K562 treated with DMSO at 1 percent for 48 hours (cell line): ENCODE results near the gene PCDHGA9. TPM values are rescaled to one million over a fixed set of nuclear protein-coding genes. Genes with fewer than 3 reads are reported as not detected.

Experiments
- total RNA-seq: library from RNA; unstranded; fragments of 300-600 nt; gene quantifications from 2 replicates; pipeline ENCODE4 v1.2.3, GENCODE V29; 2022; ENCODE audit warnings: low replicate concordance; ENCODE audit errors: extremely low read depth

PCDHGA9 gene
- total RNA-seq, 1 experiment from 2014 or later, result not detected

GRCh38 chr5:141430332-141431113 is 27.9 kb downstream of the PCDHGA9 start, which contains the start of gene PCDHGA12:
Gene PCDHGA12, plus strand, starts transcription at chr5:141430507. Its CDS starts 253 bp downstream, at chr5:141430760.

Other genes starting within 250 kb of the PCDHGA9 start
- not detected in 2 replicates for gene PCDHB7, start 230.1 kb upstream of the PCDHGA9 start, total RNA-seq
- not detected in 2 replicates for gene PCDHB8, start 225.0 kb upstream of the PCDHGA9 start, total RNA-seq
- gene PCDHB16, start 220.4 kb upstream of the PCDHGA9 start, total RNA-seq, result not detected in 2 replicates
- gene PCDHB9, start 215.6 kb upstream of the PCDHGA9 start, total RNA-seq, result not detected in 2 replicates
- not detected in 2 replicates for gene PCDHB10, start 210.4 kb upstream of the PCDHGA9 start, total RNA-seq
- gene PCDHB11, start 203.2 kb upstream of the PCDHGA9 start, total RNA-seq, result not detected in 2 replicates
- not detected in 2 replicates for gene PCDHB12, start 194.1 kb upstream of the PCDHGA9 start, total RNA-seq
- not detected in 2 replicates for gene PCDHB13, start 188.9 kb upstream of the PCDHGA9 start, total RNA-seq
- not detected in 2 replicates for gene PCDHB14, start 179.4 kb upstream of the PCDHGA9 start, total RNA-seq
- gene PCDHB15, start 157.4 kb upstream of the PCDHGA9 start, total RNA-seq, result not detected in 2 replicates
- not detected in 2 replicates for gene SLC25A2, start 98.7 kb upstream of the PCDHGA9 start, total RNA-seq
- gene TAF7, start 82.0 kb upstream of the PCDHGA9 start, total RNA-seq, result not detected in 2 replicates
- not detected in 2 replicates for gene PCDHGA1, start 72.3 kb upstream of the PCDHGA9 start, total RNA-seq
- not detected in 2 replicates for gene PCDHGA2, start 64.0 kb upstream of the PCDHGA9 start, total RNA-seq
- gene PCDHGA3, start 58.9 kb upstream of the PCDHGA9 start, total RNA-seq, result not detected in 2 replicates
- gene PCDHGB1, start 52.7 kb upstream of the PCDHGA9 start, total RNA-seq, result not detected in 2 replicates
- gene PCDHGA4, start 47.8 kb upstream of the PCDHGA9 start, total RNA-seq, result not detected in 2 replicates
- gene PCDHGB2, start 42.8 kb upstream of the PCDHGA9 start, total RNA-seq, result not detected in 2 replicates
- not detected in 2 replicates for gene PCDHGA5, start 38.6 kb upstream of the PCDHGA9 start, total RNA-seq
- gene PCDHGB3, start 32.5 kb upstream of the PCDHGA9 start, total RNA-seq, result not detected in 2 replicates
- gene PCDHGA6, start 28.9 kb upstream of the PCDHGA9 start, total RNA-seq, result not detected in 2 replicates
- not detected in 2 replicates for gene PCDHGA7, start 20.0 kb upstream of the PCDHGA9 start, total RNA-seq
- not detected in 2 replicates for gene PCDHGB4, start 15.1 kb upstream of the PCDHGA9 start, total RNA-seq
- not detected in 2 replicates for gene PCDHGA8, start 10.1 kb upstream of the PCDHGA9 start, total RNA-seq
- gene PCDHGB5, start 4.8 kb upstream of the PCDHGA9 start, total RNA-seq, result not detected in 2 replicates
- not detected in 2 replicates for gene PCDHGB6, start 5.2 kb downstream of the PCDHGA9 start, total RNA-seq
- not detected in 2 replicates for gene PCDHGA10, start 10.2 kb downstream of the PCDHGA9 start, total RNA-seq
- not detected in 2 replicates for gene PCDHGB7, start 14.9 kb downstream of the PCDHGA9 start, total RNA-seq
- gene PCDHGA11, start 18.3 kb downstream of the PCDHGA9 start, total RNA-seq, result not detected in 2 replicates
- not detected in 2 replicates for gene PCDHGA12, start 27.7 kb downstream of the PCDHGA9 start, total RNA-seq
- gene PCDHGC3, start 73.2 kb downstream of the PCDHGA9 start, total RNA-seq, result not detected in 2 replicates
- not detected in 2 replicates for gene PCDHGC4, start 82.3 kb downstream of the PCDHGA9 start, total RNA-seq
- not detected in 2 replicates for gene PCDHGC5, start 86.3 kb downstream of the PCDHGA9 start, total RNA-seq
- gene DIAPH1, start 216.2 kb downstream of the PCDHGA9 start, total RNA-seq, result 287 TPM in 1 of 2 replicates, not detected in the other
- gene HDAC3, start 234.1 kb downstream of the PCDHGA9 start, total RNA-seq, result not detected in 2 replicates
- not detected in 2 replicates for gene RELL2, start 234.2 kb downstream of the PCDHGA9 start, total RNA-seq
- not detected in 2 replicates for gene FCHSD1, start 248.6 kb downstream of the PCDHGA9 start, total RNA-seq